Pons (tissue), 1 donor: ENCODE measurements around the gene CCDC116.
"Not testable (repeated sequence)": the region's sequence is repeated elsewhere in the genome, so short reads cannot be mapped to it uniquely, and the experiment has no call there.

Source experiments
- DNase-seq: peaks from one replicate; pipeline ENCODE4 v3.0.0-alpha.2; 2016; ENCODE audit warnings: low spot score

Gene CCDC116

DNA sequence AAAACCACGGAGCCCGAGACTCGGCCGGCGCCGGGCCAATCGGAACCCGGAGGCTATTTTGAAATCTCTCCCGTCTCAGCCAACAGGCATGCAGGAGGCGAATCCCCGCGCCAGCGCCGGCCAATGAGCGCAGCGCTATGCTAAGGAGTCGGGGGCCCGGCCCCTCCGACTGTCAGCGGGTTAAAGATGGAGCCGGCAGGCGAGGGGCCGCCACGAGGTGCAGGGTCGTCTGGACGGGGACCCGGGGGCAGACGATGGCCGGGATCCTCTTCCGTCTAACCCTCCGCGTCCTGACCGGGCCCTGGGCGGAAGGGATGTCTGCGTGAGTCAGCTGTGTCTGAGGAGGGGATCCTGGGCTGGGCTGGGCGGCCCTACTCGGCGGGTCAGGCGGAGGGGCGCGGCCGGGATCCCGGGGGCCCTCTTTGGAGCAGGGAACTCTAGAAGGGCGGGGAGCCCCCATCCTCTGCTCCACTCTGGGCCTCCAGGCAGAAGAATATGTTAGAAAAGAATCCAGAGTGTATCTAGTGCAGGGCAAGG lies 19.5 kb downstream of the CCDC116 start:
- DNase-seq = peak; percentile 68

DNA sequence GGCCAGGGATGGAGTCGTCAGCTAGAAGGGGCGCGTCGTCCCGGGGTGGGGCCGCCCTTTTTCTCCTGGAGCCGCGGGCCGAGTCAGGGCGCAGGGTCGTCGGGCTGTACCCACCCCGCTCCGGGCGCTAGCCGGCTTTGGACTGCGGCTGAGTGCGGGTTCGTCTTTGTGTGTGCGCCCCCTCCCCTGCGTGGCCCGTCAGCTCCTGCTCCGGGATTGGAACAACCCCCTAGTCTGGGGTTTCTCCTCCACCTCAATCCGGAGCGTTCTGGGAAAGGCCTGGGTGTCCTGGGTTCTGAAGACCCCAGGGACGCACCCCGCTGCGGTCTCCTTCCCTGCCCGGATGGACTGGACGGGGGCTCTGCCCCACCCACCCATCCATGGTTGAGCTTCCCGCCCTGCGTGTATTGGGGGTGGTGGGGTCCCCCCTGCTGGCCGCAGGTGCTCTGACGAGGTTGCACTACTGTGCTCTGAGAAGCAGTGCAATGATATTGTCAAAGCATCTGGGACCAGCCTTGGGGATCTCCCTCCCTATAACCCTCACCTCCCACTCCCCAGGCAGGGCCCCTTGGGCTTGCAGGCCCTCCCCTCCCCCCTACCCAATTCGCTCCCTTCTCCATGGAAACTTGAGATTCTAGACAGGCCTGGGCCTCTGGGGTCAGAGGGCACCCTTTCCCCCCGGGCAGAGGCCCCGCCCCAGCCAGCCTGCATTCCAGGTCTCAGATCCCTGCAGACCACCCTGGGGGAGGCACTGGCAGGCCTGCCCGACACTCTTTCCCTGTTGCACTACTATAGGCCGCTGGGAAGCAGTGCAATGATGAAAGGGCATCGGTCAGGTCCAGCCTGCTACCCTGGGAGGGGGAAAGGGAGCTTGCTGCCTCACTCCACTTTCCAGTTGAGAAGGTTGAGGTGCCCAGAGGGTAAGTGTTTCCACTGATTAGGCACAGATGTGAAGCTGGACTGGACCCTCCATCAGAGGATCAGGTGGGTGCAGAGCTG lies 20.3 kb downstream of the CCDC116 start:
- DNase-seq = no peak

DNA sequence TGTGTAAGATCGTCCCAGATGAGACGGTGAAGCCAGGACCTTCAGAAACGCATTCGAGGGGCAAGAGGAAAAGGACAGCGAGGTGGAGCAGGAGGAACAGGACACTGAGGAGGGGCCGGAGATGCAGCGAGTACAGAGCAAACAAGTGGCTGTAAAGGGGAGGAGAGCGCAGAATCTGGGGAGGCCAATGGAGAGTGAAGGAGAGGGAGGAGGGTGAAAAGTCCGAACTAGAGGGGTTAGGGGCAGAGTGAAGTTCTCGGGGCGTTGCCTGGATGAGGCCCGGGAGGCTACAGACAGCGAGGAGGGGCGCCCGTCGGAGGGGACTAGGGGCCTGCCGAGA lies 24.4 kb downstream of the CCDC116 start:
- no peak for DNase-seq

DNA sequence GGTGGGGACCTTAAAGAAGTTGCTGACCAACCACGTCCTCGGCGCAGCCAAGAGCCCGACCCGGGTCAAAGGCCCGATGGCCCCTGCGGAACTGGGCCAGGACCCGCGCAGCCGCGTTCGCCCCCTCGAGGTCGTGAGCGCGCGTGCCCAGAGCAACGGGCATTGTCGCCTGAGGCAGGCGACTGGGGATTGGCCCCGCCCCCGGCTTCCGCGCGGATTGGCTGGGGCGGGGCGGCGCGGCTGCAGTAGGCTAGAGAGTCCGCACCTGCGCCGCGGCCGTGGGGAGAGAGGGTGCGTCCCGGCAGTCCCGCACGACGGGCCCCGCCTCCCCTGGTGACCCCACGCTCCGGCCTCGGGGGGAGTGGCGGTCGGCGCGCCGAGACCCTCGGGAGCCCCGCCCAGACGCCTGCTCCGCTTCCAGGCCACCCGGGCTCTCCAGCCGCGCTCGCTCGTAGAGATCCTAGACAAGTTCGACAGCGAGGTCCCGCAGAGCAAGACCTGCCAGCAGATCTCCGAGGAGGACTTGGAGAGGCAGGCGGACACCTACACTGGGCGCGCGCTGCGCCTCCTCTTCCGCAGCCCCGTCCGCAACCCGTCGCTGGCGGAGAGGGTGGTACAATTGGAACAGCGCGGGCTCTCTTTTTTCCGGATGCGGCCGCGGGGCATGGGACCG lies 24.9 kb downstream of the CCDC116 start:
- DNase-seq = no peak

DNA sequence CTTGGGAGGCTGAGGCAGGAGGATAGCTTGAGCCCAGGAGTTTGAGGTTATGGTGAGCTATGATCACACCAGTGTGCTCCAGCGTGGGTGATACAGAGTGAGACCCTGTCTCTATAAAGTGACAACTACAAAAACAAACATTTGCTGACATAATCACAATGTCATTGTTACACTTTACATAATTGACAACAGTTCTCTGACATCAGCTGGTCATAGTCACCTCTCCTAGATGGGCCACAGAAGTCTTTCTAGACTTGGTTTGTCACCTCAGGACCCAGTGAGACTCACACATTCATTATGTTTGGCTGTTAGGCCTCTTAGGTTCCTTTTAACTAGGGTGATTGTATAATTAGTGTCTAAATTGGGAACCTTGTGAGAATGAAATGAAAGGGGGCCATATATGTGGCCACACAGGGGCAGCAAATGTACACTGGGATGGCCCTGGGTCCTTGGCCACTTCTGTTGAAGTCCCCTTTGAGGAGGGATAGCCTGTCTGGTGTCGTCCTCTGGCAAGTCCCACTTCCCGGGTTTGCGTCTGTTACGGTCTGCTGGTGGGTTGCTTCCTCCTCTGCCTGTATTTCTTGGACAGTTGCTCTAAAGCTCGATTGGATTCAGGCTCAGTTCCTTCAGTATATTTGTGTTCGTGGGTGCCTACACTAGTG lies 27.4 kb downstream of the CCDC116 start:
- no peak for DNase-seq

DNA sequence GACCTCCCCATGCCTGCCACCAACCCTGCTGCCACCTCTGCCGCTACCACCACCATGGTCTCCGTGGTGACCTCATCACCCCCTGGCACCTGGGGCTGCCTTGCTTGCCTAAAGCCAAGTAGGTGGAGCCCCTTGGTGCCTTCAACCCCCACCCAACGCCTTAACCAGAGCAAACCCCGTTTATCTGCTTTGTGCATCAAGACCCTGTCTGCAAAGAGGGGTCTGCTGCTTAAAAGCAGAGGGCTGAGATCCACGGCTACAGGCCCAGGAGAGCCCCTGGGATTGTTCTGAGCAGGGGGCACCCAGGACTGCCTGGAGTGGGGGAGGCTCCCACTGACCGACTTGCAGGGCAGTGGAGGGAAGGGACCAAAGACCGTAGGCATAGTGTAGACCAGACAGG lies 28.3 kb downstream of the CCDC116 start:
- no peak for DNase-seq

DNA sequence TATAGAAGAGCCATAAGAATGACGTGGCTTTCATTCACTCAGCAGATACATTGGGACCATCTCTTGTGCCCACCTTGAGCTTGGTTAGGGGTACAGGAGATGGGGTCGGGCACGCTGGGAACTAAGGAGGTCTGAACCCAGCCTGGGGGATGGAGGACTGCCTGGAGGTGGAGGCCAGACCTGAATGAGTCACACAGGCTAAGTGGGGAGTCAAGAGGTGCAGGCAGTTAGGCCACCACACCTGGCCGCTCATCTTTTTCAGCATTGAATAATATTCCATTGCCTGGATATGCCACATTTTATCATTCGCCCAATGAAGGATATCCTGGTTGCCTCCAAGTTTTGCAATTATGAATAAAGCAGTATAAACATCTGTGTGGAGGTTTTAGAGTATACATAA lies 29.4 kb downstream of the CCDC116 start:
- DNase-seq = no peak

DNA sequence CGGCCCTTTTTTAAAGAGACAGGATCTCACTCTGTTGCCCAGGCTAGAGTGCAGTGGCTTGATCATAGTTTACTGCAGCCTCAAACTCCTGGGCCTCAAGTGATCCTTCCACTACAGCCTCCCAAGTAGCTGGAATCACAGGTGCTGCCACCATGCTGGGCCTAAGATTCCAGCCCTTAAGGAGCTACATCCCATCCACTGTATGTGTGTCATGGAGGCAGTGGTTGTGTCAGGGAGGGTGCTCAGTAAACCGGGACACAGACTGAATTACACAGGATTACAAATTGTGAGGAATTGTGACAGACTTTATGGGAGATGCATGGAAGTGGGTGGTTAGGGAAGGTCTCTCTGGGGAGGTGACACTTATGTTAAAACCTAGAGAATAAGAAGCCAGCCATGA lies 31.2 kb downstream of the CCDC116 start:
- no peak for DNase-seq

DNA sequence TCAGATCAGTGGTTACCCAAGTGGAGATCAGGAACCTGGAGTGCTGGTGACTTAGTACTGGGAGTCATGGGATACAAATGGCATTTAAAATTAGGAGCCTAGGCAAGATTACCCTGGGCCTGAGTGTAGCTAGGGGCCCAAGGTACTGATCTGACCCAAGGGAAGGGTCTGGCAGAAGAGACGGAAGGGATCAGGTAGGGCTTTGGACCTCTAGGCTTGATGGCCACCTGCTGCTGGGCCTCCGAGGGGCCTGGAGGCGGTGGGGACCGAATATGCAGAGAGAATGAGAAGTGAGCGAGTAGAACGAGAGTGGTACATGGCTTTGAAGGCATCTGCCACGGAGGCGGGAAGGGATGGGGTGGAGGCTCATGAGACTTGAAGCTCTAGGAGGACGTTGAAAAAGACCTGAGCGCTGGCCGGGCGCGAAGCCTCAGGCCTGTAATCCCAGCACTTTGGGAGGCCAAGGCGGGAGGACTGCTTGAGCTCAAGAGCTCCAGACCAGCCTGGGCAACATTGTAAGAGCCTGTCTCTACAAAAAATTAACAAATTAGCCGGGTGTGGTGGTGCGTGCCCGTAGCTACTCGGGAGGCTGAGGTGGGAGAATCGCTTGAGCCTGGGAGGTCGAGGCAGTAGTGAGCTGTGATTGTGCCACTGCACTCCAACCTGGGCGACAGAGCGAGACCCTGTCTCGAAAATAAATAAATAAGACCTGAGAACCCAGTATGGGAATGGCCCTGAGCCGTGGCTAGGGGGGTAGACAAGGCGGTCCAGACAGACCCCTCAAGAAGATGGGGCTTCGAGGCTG lies 32.7 kb downstream of the CCDC116 start:
- DNase-seq = no peak

DNA sequence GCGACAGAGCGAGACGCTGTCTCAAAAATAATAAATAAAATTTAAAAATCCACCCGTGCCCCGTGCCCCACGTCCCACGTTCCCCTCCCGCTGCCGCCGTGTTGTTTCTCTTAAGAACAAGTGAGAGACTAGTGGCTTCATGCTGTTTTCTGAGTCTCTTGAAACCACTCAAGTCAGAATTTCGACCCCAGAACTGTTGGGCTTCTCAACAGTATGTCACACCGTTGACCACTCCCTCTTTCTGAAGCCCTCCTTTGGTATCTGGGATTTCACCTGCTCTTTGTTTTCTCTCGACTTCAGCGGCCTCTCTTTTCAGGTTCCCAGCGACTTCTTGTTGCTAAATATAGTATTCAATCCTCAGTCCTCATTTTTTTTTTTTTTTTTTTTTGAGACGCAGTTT lies 34.2 kb downstream of the CCDC116 start:
- no peak for DNase-seq

DNA sequence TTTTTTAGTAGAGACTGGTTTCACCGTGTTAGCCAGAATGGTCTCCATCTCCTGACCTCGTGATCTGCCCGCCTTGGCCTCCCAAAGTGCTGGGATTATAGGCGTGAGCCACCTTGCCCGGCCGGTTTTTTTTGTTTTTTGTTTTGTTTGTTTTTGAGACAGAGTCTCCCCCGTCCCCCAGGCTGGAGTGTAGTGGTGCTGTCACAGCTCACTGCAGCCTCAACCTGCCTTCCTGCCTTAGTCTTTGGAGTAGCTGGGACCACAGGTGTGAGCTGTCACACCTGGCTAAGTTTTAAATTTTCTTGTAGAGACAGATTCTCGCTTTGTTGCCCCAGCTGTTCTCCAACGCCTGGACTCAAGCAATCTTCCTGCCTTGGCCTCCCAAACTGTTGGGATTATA lies 36.5 kb downstream of the CCDC116 start:
- DNase-seq = no peak

DNA sequence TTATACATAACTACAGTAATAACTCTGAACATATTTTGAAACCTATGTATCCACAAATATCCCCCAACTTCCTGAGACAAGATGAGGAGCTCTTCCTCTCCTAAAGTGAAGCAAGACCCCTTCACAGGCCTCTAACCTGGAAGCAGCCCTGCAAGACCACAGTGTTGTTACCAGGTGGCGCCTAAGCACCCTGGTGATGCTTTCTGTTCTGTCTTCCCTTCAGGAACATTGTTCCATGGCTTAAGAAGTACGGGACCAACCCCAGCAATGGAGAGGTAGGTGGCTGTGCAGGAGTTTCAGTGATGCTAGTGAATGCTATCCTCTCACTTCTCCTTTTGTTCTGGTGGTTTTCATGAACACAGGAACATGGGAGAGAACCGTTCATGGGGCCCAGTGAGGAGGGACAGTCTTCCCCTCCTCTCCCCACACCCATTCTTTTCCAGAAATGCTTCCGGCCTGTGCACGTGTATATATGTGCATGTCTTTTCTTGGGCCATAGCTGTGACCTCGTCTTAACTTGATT lies 39.6 kb downstream of the CCDC116 start:
- DNase-seq = no peak

DNA sequence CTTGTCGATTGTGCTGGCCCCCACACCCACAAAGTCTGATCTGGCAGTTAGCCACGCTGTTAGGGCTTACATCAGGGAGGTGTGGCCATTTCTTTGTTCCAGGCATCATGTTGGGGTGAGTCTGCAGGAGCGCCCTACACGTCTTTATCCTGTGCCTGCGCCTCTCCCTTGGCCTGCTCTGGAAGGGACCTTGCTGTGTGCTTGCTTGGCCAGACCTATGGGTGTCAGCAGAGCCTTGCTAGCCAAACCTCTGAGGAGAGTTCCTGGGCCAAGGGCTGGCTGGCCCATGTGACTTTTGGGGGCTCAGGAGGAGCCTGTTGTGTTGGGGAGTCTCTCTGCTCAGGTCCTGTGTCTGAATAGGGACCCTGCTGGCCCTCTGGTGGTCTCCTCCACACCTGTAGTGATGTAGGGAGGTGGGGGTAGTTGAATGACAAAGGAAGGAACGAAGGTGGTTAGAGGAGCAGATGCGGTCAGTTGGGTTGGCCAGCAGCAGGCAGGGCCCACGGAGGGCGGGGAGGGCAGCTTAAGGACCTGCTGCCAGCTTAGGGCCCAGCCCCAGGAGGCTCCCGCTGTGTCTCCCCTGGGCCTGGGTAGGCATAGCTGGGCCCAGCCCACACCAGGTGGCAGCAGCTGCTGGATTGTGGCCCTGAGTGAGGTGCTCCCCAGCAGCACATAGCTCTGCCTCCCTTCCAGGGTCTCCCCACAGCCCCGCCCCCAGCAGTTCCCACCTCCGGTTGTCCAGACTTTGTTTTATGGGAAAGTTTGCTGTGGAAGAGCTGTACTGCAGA lies 41.2 kb downstream of the CCDC116 start:
- no peak for DNase-seq

DNA sequence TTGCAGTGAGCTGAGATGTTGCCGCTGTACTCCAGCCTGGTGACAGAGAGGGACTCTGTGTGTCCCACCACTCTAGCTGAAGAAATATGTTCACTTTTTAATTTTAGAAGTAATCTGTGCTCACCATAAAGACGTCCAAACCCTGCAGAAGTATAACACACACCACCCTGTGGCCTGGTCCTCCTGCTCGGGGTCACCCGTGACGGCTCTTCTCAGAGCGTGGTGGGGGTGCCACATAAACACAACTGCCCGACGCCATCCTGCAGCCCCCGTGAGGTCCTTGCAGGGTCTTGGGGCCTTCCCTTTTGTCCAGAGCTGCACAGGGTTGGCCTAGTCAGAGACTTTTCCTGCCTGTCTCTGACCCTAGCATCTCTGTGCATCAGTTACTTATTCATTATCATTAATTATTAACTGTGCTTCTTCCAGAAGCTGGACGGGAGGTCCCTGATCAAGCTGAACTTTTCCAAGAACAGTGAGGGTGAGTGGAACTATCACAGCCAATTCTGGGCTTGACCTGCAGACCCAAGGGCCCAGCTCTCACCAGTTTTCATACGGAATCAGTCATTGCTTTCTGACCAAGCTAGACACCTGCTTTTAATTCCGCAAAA lies 42.2 kb downstream of the CCDC116 start:
- DNase-seq = no peak

DNA sequence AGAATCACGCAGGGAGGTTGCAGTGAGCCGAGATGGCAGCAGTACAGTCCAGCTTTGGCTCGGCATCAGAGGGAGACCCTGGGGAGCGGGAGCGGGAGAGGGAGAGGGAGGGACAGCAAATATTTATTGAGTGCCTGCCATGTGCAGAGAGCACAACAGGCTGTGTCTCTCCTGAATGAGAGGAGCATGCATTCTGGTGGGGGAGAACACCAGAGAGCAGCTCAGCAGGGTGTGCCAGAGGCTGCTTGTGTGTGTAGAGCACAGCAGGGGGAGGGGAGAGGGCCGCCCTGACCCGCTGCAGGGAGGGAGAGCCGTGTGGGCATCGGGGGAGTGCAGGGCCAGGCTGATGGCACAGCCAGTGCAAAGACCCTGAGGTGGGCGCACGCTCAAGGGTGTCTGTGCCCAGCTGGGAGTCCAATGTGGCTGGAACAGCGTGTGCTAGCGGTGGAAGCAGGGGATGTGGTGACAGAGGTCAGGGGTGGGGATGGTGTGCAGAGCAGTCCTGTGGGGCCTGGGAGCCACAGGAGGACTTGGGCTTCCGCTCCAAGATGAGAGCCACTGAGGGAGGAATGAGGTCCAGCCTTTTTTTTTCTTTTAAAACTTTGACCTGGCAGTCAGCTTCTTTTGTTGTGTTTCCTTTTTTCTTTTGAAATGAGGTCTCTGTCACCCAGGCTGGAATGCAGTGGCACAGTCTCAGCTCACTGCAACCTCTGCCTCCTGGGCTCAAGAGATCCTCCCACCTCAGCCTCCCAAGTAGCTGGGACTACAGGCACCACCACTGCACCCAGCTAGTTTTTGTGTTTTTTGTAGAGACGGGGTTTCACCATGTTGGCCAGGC lies 45.3 kb downstream of the CCDC116 start:
- no peak for DNase-seq

DNA sequence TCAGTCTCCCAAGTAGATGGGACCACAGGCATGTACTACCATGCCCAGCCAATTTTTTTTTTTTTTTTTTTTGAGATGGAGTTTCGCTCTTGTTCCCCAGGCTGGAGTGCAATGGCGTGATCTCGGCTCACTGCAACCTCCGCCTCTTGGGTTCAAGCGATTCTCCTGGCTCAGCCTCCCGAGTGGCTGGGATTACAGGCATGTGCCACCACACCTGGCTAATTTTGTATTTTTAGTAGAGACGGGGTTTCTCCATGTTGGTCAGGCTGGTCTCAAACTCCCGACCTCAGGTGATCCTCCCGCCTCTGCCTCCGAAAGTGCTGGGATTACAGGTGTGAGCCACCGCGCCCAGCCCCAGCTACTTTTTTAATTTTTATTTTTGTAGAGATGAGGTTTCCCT lies 46.3 kb downstream of the CCDC116 start:
- not testable (repeated sequence) for DNase-seq

DNA sequence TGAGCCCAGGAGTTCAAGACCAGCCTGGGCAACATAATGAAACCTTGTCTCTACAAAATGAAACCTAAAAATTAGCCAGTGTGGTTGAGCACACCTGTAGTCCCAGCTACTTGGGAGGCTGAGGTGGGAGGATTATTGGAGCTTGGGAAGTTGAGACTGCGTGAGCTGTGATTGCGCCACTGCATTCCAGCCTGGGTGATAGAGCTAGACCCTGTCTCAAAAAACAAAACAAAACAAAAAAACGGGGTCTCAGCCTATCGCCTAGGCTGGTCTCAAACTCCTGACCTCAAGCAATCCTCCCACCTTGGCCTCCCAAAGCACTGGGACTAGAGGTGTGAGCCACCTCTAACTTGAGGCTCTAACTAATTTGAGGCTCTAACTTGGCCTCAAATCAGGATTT lies 46.8 kb downstream of the CCDC116 start:
- no peak for DNase-seq

DNA sequence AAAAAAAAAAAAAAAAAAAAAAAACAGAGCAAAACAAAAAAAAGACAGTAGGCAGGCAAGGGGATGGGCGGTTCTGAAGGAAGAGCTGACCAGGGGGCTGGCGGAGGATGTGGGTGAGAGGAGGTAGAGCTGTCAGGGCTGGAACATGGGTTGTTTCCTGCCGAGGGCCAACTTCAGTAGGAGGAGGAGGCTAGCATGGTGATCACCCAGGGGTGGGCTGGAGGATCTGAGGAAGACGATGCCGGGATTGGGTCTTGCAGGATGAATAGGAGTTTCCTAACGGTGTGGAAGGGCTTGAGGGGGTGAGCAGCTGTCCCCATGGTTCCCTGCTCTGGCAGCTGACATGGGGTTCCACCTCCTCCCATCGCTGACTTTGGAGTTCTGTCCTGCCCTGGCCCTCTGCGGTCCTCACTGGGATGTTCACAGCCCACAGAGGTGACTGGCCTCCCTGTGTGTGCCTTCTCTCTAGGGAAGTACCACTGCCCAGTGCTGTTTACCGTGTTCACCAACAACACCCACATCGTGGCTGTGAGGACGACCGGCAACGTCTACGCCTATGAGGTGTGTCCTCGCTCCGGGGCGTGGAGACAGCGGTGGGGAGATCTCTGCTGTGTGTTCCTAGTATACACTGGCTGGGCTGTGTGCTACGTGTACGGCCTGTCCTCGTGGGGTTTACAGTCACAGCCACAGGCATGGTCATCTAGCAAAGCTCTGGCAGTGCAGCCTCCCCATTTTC lies 48.4 kb downstream of the CCDC116 start:
- no peak for DNase-seq
